Heart right ventricle (tissue), 16 donors: ENCODE measurements around the gene PYGB. TPM values are rescaled to one million over a fixed set of nuclear protein-coding genes. Genes with fewer than 3 reads are reported as not detected.
A peak's percentile ranks its signal among the peaks of the same experiment; 100 is the strongest.

Source experiments
- ATAC-seq, 8 donors: fragments of 200-7000 bp; cut with Tn5 transposase; one replicate each; pipeline ENCODE4 v1.9.1; 2020; ENCODE audit warnings: mild to moderate bottlenecking in 8 of 8, moderate library complexity in 8 of 8, moderate number of reproducible peaks in 1 of 8
- DNase-seq, 2 donors: peaks; one replicate each; pipeline ENCODE4 v3.0.0-alpha.2; 2020
- H3K27ac ChIP-seq, 10 donors: fragments of 200-600 bp; sonication (generic) in 2 of 10; one replicate each; pipeline versions ENCODE4 v1.5.0 to v1.8.0; 2020 to 2022; ENCODE audit warnings: mild to moderate bottlenecking in 3 of 10
- H3K27me3 ChIP-seq, 7 donors: fragments of 200-600 bp; one replicate each; pipeline ENCODE4 v1.8.0; 2021 to 2022; ENCODE audit warnings: mild to moderate bottlenecking in 2 of 7
- H3K36me3 ChIP-seq, 9 donors: fragments of 200-600 bp; sonication (generic) in 1 of 9; one replicate each; pipeline versions ENCODE4 v1.5.0 to v1.8.0; 2020 to 2022; ENCODE audit warnings: mild to moderate bottlenecking in 2 of 9
- H3K4me1 ChIP-seq, 9 donors: fragments of 200-600 bp; sonication (generic) in 1 of 9; one replicate each; pipeline versions ENCODE4 v1.5.0 to v1.8.0; 2020 to 2022; ENCODE audit warnings: mild to moderate bottlenecking in 4 of 9
- H3K4me3 ChIP-seq, 10 donors: fragments of 200-600 bp; sonication (generic) in 2 of 10; one replicate each; pipeline versions ENCODE4 v1.5.0 to v1.8.0; 2020 to 2022; ENCODE audit warnings: mild to moderate bottlenecking in 7 of 10, moderate library complexity in 2 of 10
- H3K9me3 ChIP-seq, 11 donors: fragments of 200-600 bp in 10 of 11; sonication (generic) in 2 of 11; one replicate each; pipeline versions ENCODE4 v1.5.0 to v1.8.0; 2013 to 2022; ENCODE audit warnings: mild to moderate bottlenecking in 2 of 11, control low read depth in 1 of 11, moderate library complexity in 1 of 11
- CTCF ChIP-seq, 9 donors: fragments of 200-600 bp; sonication (generic) in 2 of 9; IDR thresholded peaks; one replicate each; pipeline versions ENCODE4 v1.5.0 to v1.8.0; 2021 to 2022; ENCODE audit warnings: antibody characterized with exemption in 9 of 9, mild to moderate bottlenecking in 5 of 9, moderate library complexity in 1 of 9
- WGBS, 2 donors: extraction: QIAGEN DNeasy Blood & Tissue Kit; methylation state at CpG; one replicate each; pipeline ENCODE4 v1.1.7; 2013; ENCODE audit warnings: inconsistent platforms in 1 of 2; 5-methylcytosine and 5-hydroxymethylcytosine counted together
- intact Hi-C, 10 donors: fragments of 100-400 bp; cut with DNase I; formaldehyde crosslinking; loops; one replicate each; pipeline versions ENCODE4 v1.11.1 to v1.14.2; 2022
- polyA plus RNA-seq, 2 donors: library from polyadenylated mRNA; stranded (reverse); fragments of 200-250 nt; gene quantifications; one replicate each; pipeline ENCODE4 v1.2.3, GENCODE V29; 2013
- total RNA-seq, 10 donors: library from RNA; stranded (reverse); fragmentation: NEBNext Ultra II Directional in 3 of 10; extraction: Animal tissue kit (Norgen Biotek cat#: 25700) in 3 of 10; gene quantifications; one replicate each; pipeline versions ENCODE4 v1.2.1 to v1.2.4, GENCODE V29; 2021 to 2023
- donor health status: Arrhythmogenic right ventricular cardiomyopathy.
- donor health status: ischemic (EF 13 %, LVEDD 7.1; RV severe dilation, severe dysfunction).
- donor health status: healthy with polysubstance abuse.
- donor health status: DM: no; HTN: yes; CAD: no.
- donor health status: DM: no; HTN: no; CAD: no.
- donor health status: ischemic (EF 25% LVEDD 6.9; RV normal size, moderate dysfunction).
- donor health status: ischemic (EF 25% LVEDD 5.7; RV mildly dilated, moderate dysfunction).
- donor health status: healthy.
- donor health status: DM: yes; HTN: yes; CAD: no.
- donor health status: Ischemic cardiomyopathy.
- donor health status: ischemic (EF 35%, LVEDD 5.7; RV mildly dilated, moderate dysfunction).
- donor health status: nonischemic (EF 11% LVEDD 7.7; RV severe dilation, severe dysfunction).
- donor health status: DM: yes; HTN: yes; CAD: no.
- donor health status: PGD.
- donor health status: ischemic (EF 29% LVEDD 5.4; RV normal size, mild dysfunction).
- donor health status: nonischemic (EF 23%, LVEDD 6.1; RV moderate dilation, normal function).

PYGB gene
- total and polyA plus RNA-seq, 12 donors: 83.1 to 462 (median 269) TPM

- intact Hi-C loops: no loop called here
- WGBS, 2 donors: 43 to 96% methylated on average over 2 of the region's 2 CpGs
- peak overlapping the region in 2 of 10 donors; percentile 67 to 71 for H3K27ac ChIP-seq
- H3K4me3 ChIP-seq: no peak overlapping the region
- H3K4me1 ChIP-seq: peaks cover 4 to 70% (median 46%) of the 10 kb centered on the region in 9 donors
- ATAC-seq (no peak), DNase-seq (no peak)
- H3K27me3 ChIP-seq: no peaks in the 10 kb centered on the region
- peaks cover 0 to 16% (median 0%) of the 10 kb centered on the region in 9 donors for H3K36me3 ChIP-seq
- TF ChIP-seq CTCF (IDR thresholded peaks at IDR 0.05): no peak
- H3K9me3 ChIP-seq: peaks cover 0 to 8% (median 0%) of the 10 kb centered on the region in 11 donors
Measured at GRCh38 chr20:25203089-25203488, 44.8 kb upstream of the PYGB start.

- no peak for ATAC-seq
- no peak for DNase-seq
- WGBS, 2 donors: 48 to 76% methylated on average over 1 of the region's 1 CpG
- no peak for TF ChIP-seq CTCF (IDR thresholded peaks at IDR 0.05)
- Histone ChIP-seq H3K27ac (peak overlapping the region in 5 of 10 donors; percentile 37 to 79 (median 67)), H3K4me3 (no peak overlapping the region), H3K27me3 (no peaks in the 10 kb centered on the region), H3K36me3 (peaks cover 0 to 16% (median 0%) of the 10 kb centered on the region in 9 donors), H3K4me1 (peaks cover 3 to 62% (median 37%) of the 10 kb centered on the region in 9 donors), H3K9me3 (peaks cover 0 to 8% (median 0%) of the 10 kb centered on the region in 11 donors)
- intact Hi-C loops: no loop called here
Measured at GRCh38 chr20:25203871-25204320, 44.0 kb upstream of the PYGB start.

DNA sequence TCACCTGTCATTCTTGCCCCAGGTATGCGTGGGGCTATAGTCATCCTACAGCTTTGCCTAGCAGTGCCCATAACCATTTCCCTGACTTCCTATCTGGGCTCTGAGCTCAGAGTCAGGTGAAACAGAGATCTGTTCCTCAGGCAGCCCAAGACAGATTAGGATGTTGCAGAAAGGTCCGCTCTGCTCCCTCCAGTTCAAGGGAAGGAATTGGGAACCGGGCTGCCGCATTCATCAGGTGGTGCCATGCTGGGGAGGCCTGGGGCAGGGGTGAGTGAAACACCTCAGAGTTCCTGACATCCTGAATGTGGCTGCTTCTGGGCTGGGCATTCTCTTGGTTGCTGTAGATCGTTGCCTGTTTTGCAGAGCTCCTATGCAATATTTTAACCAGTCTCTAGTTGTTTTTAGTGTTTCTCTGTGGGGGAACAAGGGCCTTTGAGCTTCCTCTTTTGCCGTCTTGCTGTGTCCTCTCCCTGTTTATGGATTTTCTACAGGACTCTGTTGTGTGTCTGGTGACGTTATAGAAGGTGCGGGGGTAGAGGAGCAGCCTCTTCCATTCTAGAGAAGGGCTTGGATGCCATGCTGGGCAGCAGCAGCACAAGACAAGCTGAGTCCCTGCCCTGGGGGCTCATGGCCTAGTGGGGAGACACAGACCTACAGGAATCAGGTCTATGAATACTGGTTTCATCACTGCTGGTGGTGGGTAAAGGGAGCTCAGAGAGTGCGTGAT, 43.2 kb upstream of the PYGB start:
- peaks cover 0 to 16% (median 0%) of the 10 kb centered on the region in 9 donors for H3K36me3 ChIP-seq
- H3K27ac ChIP-seq: peak overlapping the region in 8 of 10 donors; percentile 2 to 79 (median 64)
- H3K9me3 ChIP-seq: peaks cover 0 to 8% (median 0%) of the 10 kb centered on the region in 11 donors
- intact Hi-C loops: no loop called here
- peaks cover under 1 to 54% (median 29%) of the 10 kb centered on the region in 9 donors for H3K4me1 ChIP-seq
- H3K27me3 ChIP-seq: no peaks in the 10 kb centered on the region
- TF ChIP-seq CTCF (IDR thresholded peaks at IDR 0.05): no peak
- ATAC-seq: peak in 7 of 8 donors; percentile 11 to 37 (median 26)
- H3K4me3 ChIP-seq: no peak overlapping the region
- WGBS, 2 donors: 80 to 82% methylated on average over 9 of the region's 9 CpGs
- DNase-seq: no peak

- Histone ChIP-seq H3K4me1 (peaks cover 0 to 46% (median 24%) of the 10 kb centered on the region in 9 donors), H3K4me3 (no peak overlapping the region), H3K27me3 (no peaks in the 10 kb centered on the region), H3K36me3 (peaks cover 0 to 24% (median 7%) of the 10 kb centered on the region in 9 donors), H3K27ac (peak overlapping the region; percentile 5 to 79 (median 62)), H3K9me3 (peaks cover 0 to 8% (median 0%) of the 10 kb centered on the region in 11 donors)
- intact Hi-C loops: no loop called here
- no peak for DNase-seq
- no peak for TF ChIP-seq CTCF (IDR thresholded peaks at IDR 0.05)
- WGBS, 2 donors: 67 to 69% methylated on average over 21 of the region's 21 CpGs
- ATAC-seq: peak; percentile 15 to 70 (median 49)
Measured at GRCh38 chr20:25205277-25206062, 42.4 kb upstream of the PYGB start.
